Tibial nerve (tissue), 4 donors: Measurements from ENCODE around the gene CCNL1. TPM values are rescaled to one million over a fixed set of nuclear protein-coding genes. Genes with fewer than 3 reads are reported as not detected.

Source experiments
- DNase-seq, 2 donors: peaks; one replicate each; pipeline ENCODE4 v3.0.0-alpha.2; 2019; ENCODE audit warnings: low spot score in 2 of 2
- H3K27ac ChIP-seq, 4 donors: fragments of 200-600 bp; sonication (generic) in 3 of 4; one replicate each; pipeline ENCODE4 v1.5.1; 2017 to 2019; ENCODE audit warnings: mild to moderate bottlenecking in 1 of 4
- H3K27me3 ChIP-seq, 2 donors: fragments of 200-600 bp; sonication (generic) in 1 of 2; one replicate each; pipeline versions ENCODE4 v1.5.1 to v1.6.0; 2017 to 2019
- H3K36me3 ChIP-seq, 3 donors: fragments of 200-600 bp; sonication (generic); one replicate each; pipeline ENCODE4 v1.5.1; 2018 to 2019
- H3K4me1 ChIP-seq, 4 donors: fragments of 200-600 bp; sonication (generic) in 3 of 4; one replicate each; pipeline ENCODE4 v1.5.1; 2017 to 2019
- H3K4me3 ChIP-seq, 4 donors: fragments of 200-600 bp; sonication (generic) in 3 of 4; one replicate each; pipeline ENCODE4 v1.5.1; 2017 to 2019; ENCODE audit warnings: mild to moderate bottlenecking in 1 of 4, moderate library complexity in 1 of 4
- H3K9me3 ChIP-seq, 4 donors: fragments of 200-600 bp; sonication (generic) in 3 of 4; one replicate each; pipeline ENCODE4 v1.5.1; 2017 to 2019
- CTCF ChIP-seq, 5 experiments: fragments of 200-600 bp in 3 of 5; fragments of 450-650 bp in 2 of 5; sonication (generic) in 3 of 5; IDR thresholded peaks; one replicate each; pipeline ENCODE4 v1.5.1; 2016 to 2019; ENCODE audit warnings: antibody characterized with exemption in 5 of 5, mild to moderate bottlenecking in 3 of 5, moderate library complexity in 2 of 5
- EP300 ChIP-seq, 2 donors: sonication (generic); formaldehyde crosslinking; IDR thresholded peaks; one replicate each; pipeline ENCODE4 v1.6.1; 2017; ENCODE audit warnings: antibody characterized with exemption in 2 of 2, mild to moderate bottlenecking in 1 of 2
- POLR2A ChIP-seq, 2 donors: fragments of 450-650 bp; IDR thresholded peaks; one replicate each; pipeline ENCODE4 v1.6.1; 2017; ENCODE audit warnings: antibody characterized with exemption in 2 of 2, mild to moderate bottlenecking in 2 of 2, moderate library complexity in 2 of 2
- WGBS, 2 donors: methylation state at CpG; one replicate each; pipeline ENCODE4 v1.1.5; 2018; 5-methylcytosine and 5-hydroxymethylcytosine counted together
- total RNA-seq, 4 donors: library from RNA; depleted of rRNA; stranded (reverse); fragments of >200 nt; gene quantifications; one replicate each; pipeline ENCODE4 v1.1.0, GENCODE V29; 2016

The CCNL1 gene
- total RNA-seq, 4 donors from 2014 or later, result 176 to 239 (median 239) TPM

DNA sequence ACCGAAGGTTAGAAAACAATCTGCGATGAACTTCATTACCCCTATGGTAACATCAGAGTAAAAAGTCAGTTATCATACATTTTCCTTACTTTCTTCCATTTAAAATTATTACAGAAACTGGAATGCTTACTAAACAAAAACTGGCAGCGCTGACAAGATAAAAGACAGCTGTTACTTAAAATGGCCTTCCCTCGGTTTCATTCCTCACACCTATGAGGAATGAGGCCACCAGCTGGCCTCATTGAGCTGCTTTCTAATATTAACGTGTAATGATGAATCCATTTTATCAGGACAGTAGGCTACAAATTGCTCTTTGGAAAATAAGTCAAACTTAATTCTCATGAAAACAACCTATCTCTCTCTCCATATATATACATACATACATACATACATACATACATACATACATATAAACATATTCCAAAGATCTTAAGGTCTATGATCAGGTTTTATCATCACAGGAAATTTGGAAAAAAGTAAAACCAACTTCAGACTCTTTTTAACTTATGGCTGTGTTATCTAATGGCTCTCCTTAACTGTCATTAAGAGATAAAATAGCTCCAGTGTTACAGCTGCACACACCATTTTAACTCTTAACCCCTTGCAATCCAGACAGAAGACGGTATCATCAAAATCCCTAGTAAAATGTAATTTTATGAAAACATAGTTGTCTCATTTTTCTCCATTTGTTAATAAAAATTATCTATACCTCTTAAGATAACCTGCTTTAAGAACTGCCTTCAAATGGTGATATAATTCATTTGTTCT is 5.2 kb downstream of the CCNL1 start:
- no peaks in the 10 kb centered on the region for H3K27me3 ChIP-seq
- TF ChIP-seq POLR2A (IDR thresholded peaks at IDR 0.05) (no peak), CTCF (IDR thresholded peaks at IDR 0.05) (no peak), EP300 (IDR thresholded peaks at IDR 0.05) (no peak)
- H3K27ac ChIP-seq, result peak overlapping the region in 1 of 4 donors; percentile 14
- H3K4me1 ChIP-seq, result peaks cover 0 to 65% (median 52%) of the 10 kb centered on the region in 4 donors
- 52 to 53% methylated on average over 6 of the region's 6 CpGs for WGBS, 2 donors
- H3K4me3 ChIP-seq, result no peak overlapping the region
- no peak for DNase-seq
- H3K9me3 ChIP-seq, result no peaks in the 10 kb centered on the region
- peaks cover 2 to 74% (median 22%) of the 10 kb centered on the region in 3 donors for H3K36me3 ChIP-seq

GRCh38 chr3:157152930-157153329 is 7.0 kb downstream of the CCNL1 start:
- no peaks in the 10 kb centered on the region for H3K9me3 ChIP-seq
- no peak overlapping the region for H3K4me3 ChIP-seq
- H3K27me3 ChIP-seq, result no peaks in the 10 kb centered on the region
- 88 to 91% methylated on average over 1 of the region's 1 CpG for WGBS, 2 donors
- no peak overlapping the region for H3K27ac ChIP-seq
- DNase-seq, result no peak
- peaks cover 2 to 86% (median 33%) of the 10 kb centered on the region in 3 donors for H3K36me3 ChIP-seq
- H3K4me1 ChIP-seq, result peaks cover 0 to 55% (median 45%) of the 10 kb centered on the region in 4 donors
- TF ChIP-seq EP300 (IDR thresholded peaks at IDR 0.05) (no peak), CTCF (IDR thresholded peaks at IDR 0.05) (no peak), POLR2A (IDR thresholded peaks at IDR 0.05) (no peak)

- H3K36me3 ChIP-seq, result peaks cover 2 to 88% (median 33%) of the 10 kb centered on the region in 3 donors
- 96 to 97% methylated on average over 2 of the region's 2 CpGs for WGBS, 2 donors
- no peak for TF ChIP-seq POLR2A (IDR thresholded peaks at IDR 0.05)
- no peak for TF ChIP-seq EP300 (IDR thresholded peaks at IDR 0.05)
- no peak for TF ChIP-seq CTCF (IDR thresholded peaks at IDR 0.05)
- H3K27me3 ChIP-seq, result no peaks in the 10 kb centered on the region
- no peak for DNase-seq
- H3K27ac ChIP-seq, result no peak overlapping the region
- H3K9me3 ChIP-seq, result no peaks in the 10 kb centered on the region
- no peak overlapping the region for H3K4me3 ChIP-seq
- peaks cover 0 to 50% (median 40%) of the 10 kb centered on the region in 4 donors for H3K4me1 ChIP-seq
Measured at GRCh38 chr3:157152438-157152837, 7.5 kb downstream of the CCNL1 start.

DNA sequence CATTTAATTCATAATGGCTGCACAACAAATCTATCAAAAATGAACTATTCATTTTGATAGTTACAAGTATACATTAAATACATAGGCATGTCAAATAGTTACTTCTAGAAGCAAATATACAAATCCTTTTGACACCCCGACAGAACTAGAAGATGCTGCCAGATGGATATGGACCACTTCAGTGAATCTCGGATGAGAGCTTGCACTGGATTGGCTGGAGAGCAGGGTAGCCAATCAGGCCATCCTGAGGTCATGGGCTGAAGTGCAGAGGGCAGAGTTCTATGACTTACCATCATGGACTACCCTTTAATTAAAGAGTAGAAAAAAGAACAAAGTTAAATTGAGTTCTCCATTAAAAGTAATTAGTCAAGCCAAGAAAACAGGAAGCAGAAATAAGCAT is 8.3 kb downstream of the CCNL1 start:
- no peak for DNase-seq
- no peak for TF ChIP-seq EP300 (IDR thresholded peaks at IDR 0.05)
- no peak for TF ChIP-seq POLR2A (IDR thresholded peaks at IDR 0.05)
- TF ChIP-seq CTCF (IDR thresholded peaks at IDR 0.05), result no peak
- Histone ChIP-seq H3K36me3 (peaks cover 2 to 87% (median 33%) of the 10 kb centered on the region in 3 donors), H3K4me3 (no peak overlapping the region), H3K27me3 (no peaks in the 10 kb centered on the region), H3K4me1 (peaks cover 0 to 41% (median 32%) of the 10 kb centered on the region in 4 donors), H3K9me3 (no peaks in the 10 kb centered on the region), H3K27ac (no peak overlapping the region)
- 82 to 85% methylated on average over 2 of the region's 2 CpGs for WGBS, 2 donors

GRCh38 chr3:157151151-157151550 is 8.8 kb downstream of the CCNL1 start:
- no peak for DNase-seq
- Histone ChIP-seq H3K27me3 (no peaks in the 10 kb centered on the region), H3K4me1 (peaks cover 0 to 37% (median 27%) of the 10 kb centered on the region in 4 donors), H3K4me3 (no peak overlapping the region), H3K9me3 (no peaks in the 10 kb centered on the region), H3K27ac (no peak overlapping the region), H3K36me3 (peaks cover 2 to 87% (median 33%) of the 10 kb centered on the region in 3 donors)
- TF ChIP-seq EP300 (IDR thresholded peaks at IDR 0.05), result no peak
- TF ChIP-seq CTCF (IDR thresholded peaks at IDR 0.05), result no peak
- TF ChIP-seq POLR2A (IDR thresholded peaks at IDR 0.05), result no peak
- 95% methylated on average over 1 of the region's 1 CpG for WGBS, 2 donors
